Kidney (tissue), 14 donors: Measurements from ENCODE around the gene MBNL1. TPM values are rescaled to one million over a fixed set of nuclear protein-coding genes. Genes with fewer than 3 reads are reported as not detected.

Experiments
- DNase-seq, 5 donors: peaks; one replicate each; pipeline ENCODE4 v3.0.0-alpha.2; 2013 to 2020
- FAIRE-seq: peaks from 2 replicates; lab custom pipeline; 2012; peaks lifted over from hg19 to GRCh38; lab: Jason Lieb, UNC
- H3K27ac ChIP-seq, 2 donors: one replicate each; pipeline ENCODE4 v1.7.0; 2013; ENCODE audit warnings: low read depth in 2 of 2, low read length in 2 of 2, inconsistent platforms in 1 of 2
- H3K27me3 ChIP-seq: one replicate; pipeline ENCODE4 v1.7.1; 2013; ENCODE audit warnings: low read length, inconsistent platforms; ENCODE audit not compliant: control insufficient read depth, insufficient read depth
- H3K36me3 ChIP-seq, 3 donors: one replicate each; pipeline versions ENCODE4 v1.7.0 to v1.7.1; 2013; ENCODE audit warnings: low read length in 3 of 3, control low read depth in 1 of 3, inconsistent platforms in 1 of 3; ENCODE audit not compliant: insufficient read depth in 3 of 3, control insufficient read depth in 2 of 3
- H3K4me1 ChIP-seq, 3 donors: one replicate each; pipeline versions ENCODE4 v1.7.0 to v1.7.1; 2013; ENCODE audit warnings: low read length in 3 of 3, inconsistent platforms in 1 of 3, low read depth in 1 of 3; ENCODE audit not compliant: control insufficient read depth in 2 of 3, insufficient read depth in 2 of 3
- H3K4me3 ChIP-seq, 3 donors: one replicate each; pipeline versions ENCODE4 v1.7.0 to v1.8.1; 2013; ENCODE audit warnings: low read length in 3 of 3, control low read depth in 1 of 3, inconsistent platforms in 1 of 3
- H3K9ac ChIP-seq, 3 donors: one replicate each; pipeline versions ENCODE4 v1.7.0 to v1.7.1; 2013; ENCODE audit warnings: low read length in 3 of 3, control low read depth in 1 of 3, inconsistent platforms in 1 of 3
- H3K9me3 ChIP-seq, 3 donors: one replicate each; pipeline versions ENCODE4 v1.7.0 to v1.7.1; 2013; ENCODE audit warnings: low read length in 3 of 3, control low read depth in 1 of 3, inconsistent platforms in 1 of 3; ENCODE audit not compliant: control insufficient read depth in 2 of 3, insufficient read depth in 1 of 3
- intact Hi-C: fragments of 100-400 bp; cut with DNase I; formaldehyde crosslinking; loops from one replicate; pipeline ENCODE4 v1.11.1; 2022
- polyA plus RNA-seq: library from polyadenylated mRNA; stranded (reverse); fragments of 350-450 nt; fragmentation: Illumina TruSeq; extraction: RNeasy Lipid Tissue Mini Kit (QIAGEN cat#74804); gene quantifications from one replicate; pipeline ENCODE4 v1.2.3, GENCODE V29; 2014; ENCODE audit warnings: low read depth, low replicate concordance; ENCODE audit not compliant: insufficient read depth
- total RNA-seq: library from RNA; stranded (reverse); fragmentation: NEBNext Ultra II Directional; extraction: Animal tissue kit (Norgen Biotek cat#: 25700); gene quantifications from one replicate; pipeline ENCODE4 v1.2.1, GENCODE V29; 2021
- TF ChIP-seq, protein P1 (sequence below): IDR thresholded peaks from 3 replicates; pipeline ENCODE4 v1.5.1; 2012; ENCODE audit warnings: mild to moderate bottlenecking, moderate library complexity, borderline replicate concordance; ENCODE audit not compliant: insufficient read depth; ENCODE audit errors: extremely low read depth
- donor health status: control.
- donor health status: control.
- donor health status: control.
- donor health status: control.
- donor health status: control.
- donor health status: DM: yes; HTN: yes; CAD: no.
- donor health status: Normal renal cell carcinoma (clear cell type).

MBNL1 gene
- total and polyA plus RNA-seq, 2 donors from 2014 or later: 22.0 to 167 TPM

DNA sequence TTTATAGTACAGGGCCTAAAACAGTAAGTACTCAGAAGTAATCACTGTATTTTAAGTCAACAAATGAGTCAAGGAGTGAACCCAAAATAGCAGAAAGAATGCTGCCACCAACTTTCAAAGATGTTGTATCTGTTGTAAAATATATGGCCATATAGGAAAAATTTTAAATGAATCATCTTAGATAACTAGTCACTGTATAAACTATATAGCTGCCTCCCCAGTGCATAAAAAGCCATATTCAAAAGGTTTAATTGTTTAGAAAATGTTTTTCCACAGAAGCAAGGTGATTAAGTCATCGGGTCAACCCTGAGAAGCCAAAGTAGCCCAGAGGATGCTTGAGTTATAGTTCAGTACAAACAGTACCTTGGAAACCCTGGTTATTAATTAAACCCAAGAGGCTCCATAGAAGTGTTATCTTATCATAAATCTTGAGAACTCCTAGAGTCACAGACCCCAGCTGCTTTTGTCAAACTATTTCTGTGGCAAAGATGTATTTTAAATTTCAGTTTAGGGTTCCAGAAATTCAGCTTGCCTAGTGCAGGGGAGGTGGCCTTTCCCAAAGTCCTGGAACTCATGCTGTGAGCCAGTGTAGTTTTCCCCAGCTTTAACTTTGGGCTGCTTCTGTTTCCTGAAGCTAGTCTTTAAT is 39.2 kb downstream of the MBNL1 start:
- intact Hi-C loops: no loop called here
- H3K27me3 ChIP-seq: no peaks in the 10 kb centered on the region
- no peak overlapping the region for H3K9ac ChIP-seq
- FAIRE-seq (no peak), DNase-seq (peak in 2 of 5 donors; percentile 71)
- no peaks in the 10 kb centered on the region for H3K9me3 ChIP-seq
- no peak overlapping the region for H3K4me3 ChIP-seq
- H3K36me3 ChIP-seq: no peaks in the 10 kb centered on the region
- TF ChIP-seq, protein P1, sequence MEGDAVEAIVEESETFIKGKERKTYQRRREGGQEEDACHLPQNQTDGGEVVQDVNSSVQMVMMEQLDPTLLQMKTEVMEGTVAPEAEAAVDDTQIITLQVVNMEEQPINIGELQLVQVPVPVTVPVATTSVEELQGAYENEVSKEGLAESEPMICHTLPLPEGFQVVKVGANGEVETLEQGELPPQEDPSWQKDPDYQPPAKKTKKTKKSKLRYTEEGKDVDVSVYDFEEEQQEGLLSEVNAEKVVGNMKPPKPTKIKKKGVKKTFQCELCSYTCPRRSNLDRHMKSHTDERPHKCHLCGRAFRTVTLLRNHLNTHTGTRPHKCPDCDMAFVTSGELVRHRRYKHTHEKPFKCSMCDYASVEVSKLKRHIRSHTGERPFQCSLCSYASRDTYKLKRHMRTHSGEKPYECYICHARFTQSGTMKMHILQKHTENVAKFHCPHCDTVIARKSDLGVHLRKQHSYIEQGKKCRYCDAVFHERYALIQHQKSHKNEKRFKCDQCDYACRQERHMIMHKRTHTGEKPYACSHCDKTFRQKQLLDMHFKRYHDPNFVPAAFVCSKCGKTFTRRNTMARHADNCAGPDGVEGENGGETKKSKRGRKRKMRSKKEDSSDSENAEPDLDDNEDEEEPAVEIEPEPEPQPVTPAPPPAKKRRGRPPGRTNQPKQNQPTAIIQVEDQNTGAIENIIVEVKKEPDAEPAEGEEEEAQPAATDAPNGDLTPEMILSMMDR: no peak
- H3K4me1 ChIP-seq: peaks cover 9 to 23% (median 13%) of the 10 kb centered on the region in 3 donors
- peak overlapping the region; percentile 40 to 76 for H3K27ac ChIP-seq

DNA sequence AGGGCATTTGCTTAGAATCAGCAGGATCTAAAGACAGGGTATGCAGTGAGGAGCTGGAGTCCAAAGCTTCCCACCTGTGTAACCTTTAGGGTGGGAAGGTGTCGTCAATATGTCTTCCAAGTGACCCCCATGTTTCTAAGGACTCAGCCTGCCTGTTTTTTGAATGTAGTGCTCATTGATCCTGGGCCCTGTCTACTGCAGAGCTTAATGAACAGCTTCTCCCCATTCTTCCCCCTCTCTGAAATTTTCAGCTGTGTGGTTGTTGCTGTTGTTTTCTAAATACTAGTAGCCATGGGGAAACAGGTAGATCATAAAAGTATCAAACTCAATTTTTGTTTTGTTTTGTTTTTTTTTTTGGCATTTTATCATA is 39.7 kb downstream of the MBNL1 start:
- FAIRE-seq (no peak), DNase-seq (no peak)
- H3K9me3 ChIP-seq: no peaks in the 10 kb centered on the region
- no peak overlapping the region for H3K4me3 ChIP-seq
- H3K4me1 ChIP-seq: peaks cover 9 to 18% (median 13%) of the 10 kb centered on the region in 3 donors
- H3K27ac ChIP-seq: peak overlapping the region; percentile 40 to 76
- H3K27me3 ChIP-seq: no peaks in the 10 kb centered on the region
- TF ChIP-seq, protein P1: no peak
- no peak overlapping the region for H3K9ac ChIP-seq
- H3K36me3 ChIP-seq: no peaks in the 10 kb centered on the region
- intact Hi-C loops: no loop called here

DNA sequence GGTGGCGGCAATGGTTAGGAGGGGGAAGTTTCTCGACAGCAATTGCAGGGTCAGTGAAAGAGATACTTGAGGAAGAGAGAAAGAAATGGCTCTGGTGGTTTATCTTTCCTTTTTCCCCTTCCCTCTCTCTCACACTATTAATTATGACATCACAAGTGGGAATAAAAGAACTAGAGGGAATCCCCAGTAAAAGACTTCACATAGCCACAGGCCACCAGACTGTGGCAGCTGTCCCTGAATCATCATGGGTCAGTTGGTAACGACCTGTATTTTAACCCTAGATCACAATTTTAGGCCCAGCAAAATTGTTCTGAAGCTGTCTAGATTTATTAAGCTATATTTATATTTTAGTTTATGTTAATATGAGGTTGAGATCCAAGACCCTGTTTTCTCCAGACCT is 40.3 kb downstream of the MBNL1 start:
- TF ChIP-seq, protein P1: no peak
- DNase-seq (no peak), FAIRE-seq (no peak)
- Histone ChIP-seq H3K27me3 (no peaks in the 10 kb centered on the region), H3K9me3 (no peaks in the 10 kb centered on the region), H3K36me3 (no peaks in the 10 kb centered on the region), H3K4me1 (peaks cover 9 to 16% (median 13%) of the 10 kb centered on the region in 3 donors), H3K27ac (peak overlapping the region; percentile 40 to 76), H3K9ac (no peak overlapping the region), H3K4me3 (no peak overlapping the region)
- intact Hi-C loops: no loop called here
